SK-N-SH (cell line): ENCODE data around the gene KCNH8.

Experiments used
- CHD2 ChIP-seq: fragments of 150-350 bp; IDR thresholded peaks from 2 replicates; pipeline ENCODE4 v1.6.1; 2018; ENCODE audit warnings: low read length; ENCODE audit not compliant: partially characterized antibody
- ELF1 ChIP-seq: IDR thresholded peaks from 2 replicates; pipeline ENCODE4 v1.4.0; 2012
- EP300 ChIP-seq, 2 experiments: IDR thresholded peaks; 2 replicates each; pipeline versions ENCODE4 v1.4.0 to v1.6.1; 2012; ENCODE audit warnings: borderline replicate concordance in 1 of 2, low read depth in 1 of 2, low read length in 1 of 2
- EZH2phosphoT487 ChIP-seq: fragments of 200-600 bp; sonication (generic); IDR thresholded peaks from 2 replicates; pipeline ENCODE4 v1.6.1; 2017; ENCODE audit warnings: low read depth, mixed run types, mild to moderate bottlenecking, antibody characterized with exemption, moderate library complexity, borderline replicate concordance
- JUND ChIP-seq: IDR thresholded peaks from 2 replicates; pipeline ENCODE4 v1.4.0; 2012
- POLR2AphosphoS5 ChIP-seq: IDR thresholded peaks from 2 replicates; pipeline ENCODE4 v1.6.1; 2012; ENCODE audit warnings: low read depth, low read length
- RAD21 ChIP-seq: IDR thresholded peaks from 2 replicates; pipeline ENCODE4 v1.6.1; 2012; ENCODE audit warnings: mild to moderate bottlenecking, low read length
- SIN3A ChIP-seq: IDR thresholded peaks from 2 replicates; pipeline ENCODE4 v1.6.1; 2012; ENCODE audit warnings: low read depth, mild to moderate bottlenecking, low read length, moderate library complexity, borderline replicate concordance
- SMC3 ChIP-seq: IDR thresholded peaks from 2 replicates; pipeline ENCODE4 v1.6.1; 2012; ENCODE audit warnings: low read depth, low read length, improper control_type of control experiment
- TAF1 ChIP-seq: IDR thresholded peaks from 2 replicates; pipeline ENCODE4 v1.6.1; 2012; ENCODE audit warnings: low read depth, mild to moderate bottlenecking, low read length, moderate library complexity, borderline replicate concordance
- TCF12 ChIP-seq: IDR thresholded peaks from 2 replicates; pipeline ENCODE4 v1.4.0; 2012
- YY1 ChIP-seq: IDR thresholded peaks from 2 replicates; pipeline ENCODE4 v1.4.0; 2012; ENCODE audit warnings: low read depth, mild to moderate bottlenecking
- TF ChIP-seq, protein P1 (sequence below): fragments of 200-600 bp; sonication (generic); IDR thresholded peaks from 2 replicates; pipeline ENCODE4 v1.6.1; 2017; ENCODE audit warnings: antibody characterized with exemption, mild to moderate bottlenecking, moderate library complexity
- TF ChIP-seq, protein P2 (sequence below): IDR thresholded peaks from 2 replicates; pipeline ENCODE4; 2012

DNA sequence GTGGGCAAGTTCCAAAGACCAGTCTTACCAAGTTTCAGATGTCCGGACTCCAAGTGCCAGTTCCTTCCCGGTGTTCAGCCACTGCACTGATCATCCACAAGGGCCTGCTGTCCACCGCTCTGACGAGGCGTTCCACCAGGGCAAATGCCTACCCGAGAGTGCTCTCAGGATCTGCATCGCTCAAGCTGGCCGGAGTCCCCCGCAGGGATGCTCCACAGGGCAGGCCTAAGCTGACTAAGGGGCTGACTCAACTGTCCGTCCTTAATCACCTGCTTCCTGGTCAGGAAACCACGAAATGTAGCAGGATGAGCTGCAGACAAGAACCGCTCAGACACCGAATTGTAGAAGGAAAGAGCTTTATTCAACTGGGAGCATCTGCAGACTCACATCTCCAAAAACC, 341.6 kb downstream of the KCNH8 start:
- TF ChIP-seq SMC3 (no peak), POLR2AphosphoS5 (no peak), EP300 (IDR thresholded peaks at IDR 0.05; ENCODE audit: borderline replicate concordance in 1 of 2, low read depth in 1 of 2, low read length in 1 of 2) (no peak), SIN3A (no peak), TCF12 (no peak), JUND (no peak), EZH2phosphoT487 (no peak), YY1 (no peak), RAD21 (no peak), TAF1 (no peak), CHD2 (no peak), ELF1 (no peak)
- TF ChIP-seq, protein P1, sequence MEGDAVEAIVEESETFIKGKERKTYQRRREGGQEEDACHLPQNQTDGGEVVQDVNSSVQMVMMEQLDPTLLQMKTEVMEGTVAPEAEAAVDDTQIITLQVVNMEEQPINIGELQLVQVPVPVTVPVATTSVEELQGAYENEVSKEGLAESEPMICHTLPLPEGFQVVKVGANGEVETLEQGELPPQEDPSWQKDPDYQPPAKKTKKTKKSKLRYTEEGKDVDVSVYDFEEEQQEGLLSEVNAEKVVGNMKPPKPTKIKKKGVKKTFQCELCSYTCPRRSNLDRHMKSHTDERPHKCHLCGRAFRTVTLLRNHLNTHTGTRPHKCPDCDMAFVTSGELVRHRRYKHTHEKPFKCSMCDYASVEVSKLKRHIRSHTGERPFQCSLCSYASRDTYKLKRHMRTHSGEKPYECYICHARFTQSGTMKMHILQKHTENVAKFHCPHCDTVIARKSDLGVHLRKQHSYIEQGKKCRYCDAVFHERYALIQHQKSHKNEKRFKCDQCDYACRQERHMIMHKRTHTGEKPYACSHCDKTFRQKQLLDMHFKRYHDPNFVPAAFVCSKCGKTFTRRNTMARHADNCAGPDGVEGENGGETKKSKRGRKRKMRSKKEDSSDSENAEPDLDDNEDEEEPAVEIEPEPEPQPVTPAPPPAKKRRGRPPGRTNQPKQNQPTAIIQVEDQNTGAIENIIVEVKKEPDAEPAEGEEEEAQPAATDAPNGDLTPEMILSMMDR, result no peak
- TF ChIP-seq, protein P2, sequence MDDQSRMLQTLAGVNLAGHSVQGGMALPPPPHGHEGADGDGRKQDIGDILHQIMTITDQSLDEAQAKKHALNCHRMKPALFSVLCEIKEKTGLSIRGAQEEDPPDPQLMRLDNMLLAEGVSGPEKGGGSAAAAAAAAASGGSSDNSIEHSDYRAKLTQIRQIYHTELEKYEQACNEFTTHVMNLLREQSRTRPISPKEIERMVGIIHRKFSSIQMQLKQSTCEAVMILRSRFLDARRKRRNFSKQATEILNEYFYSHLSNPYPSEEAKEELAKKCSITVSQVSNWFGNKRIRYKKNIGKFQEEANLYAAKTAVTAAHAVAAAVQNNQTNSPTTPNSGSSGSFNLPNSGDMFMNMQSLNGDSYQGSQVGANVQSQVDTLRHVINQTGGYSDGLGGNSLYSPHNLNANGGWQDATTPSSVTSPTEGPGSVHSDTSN, result no peak
